ENCODE data around the gene LPP.

GRCh38 chr3:188246905-188247304 is 92.9 kb downstream of the LPP start:
- TF ChIP-seq, protein P1, sequence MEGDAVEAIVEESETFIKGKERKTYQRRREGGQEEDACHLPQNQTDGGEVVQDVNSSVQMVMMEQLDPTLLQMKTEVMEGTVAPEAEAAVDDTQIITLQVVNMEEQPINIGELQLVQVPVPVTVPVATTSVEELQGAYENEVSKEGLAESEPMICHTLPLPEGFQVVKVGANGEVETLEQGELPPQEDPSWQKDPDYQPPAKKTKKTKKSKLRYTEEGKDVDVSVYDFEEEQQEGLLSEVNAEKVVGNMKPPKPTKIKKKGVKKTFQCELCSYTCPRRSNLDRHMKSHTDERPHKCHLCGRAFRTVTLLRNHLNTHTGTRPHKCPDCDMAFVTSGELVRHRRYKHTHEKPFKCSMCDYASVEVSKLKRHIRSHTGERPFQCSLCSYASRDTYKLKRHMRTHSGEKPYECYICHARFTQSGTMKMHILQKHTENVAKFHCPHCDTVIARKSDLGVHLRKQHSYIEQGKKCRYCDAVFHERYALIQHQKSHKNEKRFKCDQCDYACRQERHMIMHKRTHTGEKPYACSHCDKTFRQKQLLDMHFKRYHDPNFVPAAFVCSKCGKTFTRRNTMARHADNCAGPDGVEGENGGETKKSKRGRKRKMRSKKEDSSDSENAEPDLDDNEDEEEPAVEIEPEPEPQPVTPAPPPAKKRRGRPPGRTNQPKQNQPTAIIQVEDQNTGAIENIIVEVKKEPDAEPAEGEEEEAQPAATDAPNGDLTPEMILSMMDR (optimal IDR thresholded peaks at IDR 0.05 in 1 of 3, IDR thresholded peaks at IDR 0.05 in 1 of 3, conservative IDR thresholded peaks at IDR 0.05 in 1 of 3; ENCODE audit: extremely low read depth in 1 of 3, insufficient read depth in 2 of 3, low read length in 3 of 3) = no peak
- no peak for TF ChIP-seq EZH2 (IDR thresholded peaks at IDR 0.05; ENCODE audit: low read length)

All from keratinocyte (primary cell).